Lower leg skin (tissue), 4 donors: Measurements from ENCODE around the gene TAF1D. TPM values are rescaled to one million over a fixed set of nuclear protein-coding genes. Genes with fewer than 3 reads are reported as not detected.

Experiments
- DNase-seq, 2 donors: peaks; one replicate each; pipeline ENCODE4 v3.0.0-alpha.2; 2019; ENCODE audit warnings: low spot score in 2 of 2
- H3K4me3 ChIP-seq: fragments of 200-600 bp; sonication (generic); 2 replicates; pipeline ENCODE4 v1.5.1; 2017; ENCODE audit warnings: mild to moderate bottlenecking, low read depth; ENCODE audit not compliant: poor library complexity, severe bottlenecking
- CTCF ChIP-seq, 3 donors: fragments of 450-650 bp; IDR thresholded peaks; one replicate each; pipeline ENCODE4 v1.5.1; 2016; ENCODE audit warnings: antibody characterized with exemption in 3 of 3, mild to moderate bottlenecking in 3 of 3, moderate library complexity in 2 of 3
- POLR2A ChIP-seq, 2 donors: fragments of 450-650 bp; IDR thresholded peaks; one replicate each; pipeline ENCODE4 v1.6.1; 2016 to 2017; ENCODE audit warnings: antibody characterized with exemption in 2 of 2, mild to moderate bottlenecking in 1 of 2, moderate library complexity in 1 of 2
- WGBS, 2 donors: methylation state at CpG; one replicate each; pipeline ENCODE4 v1.1.5; 2018; 5-methylcytosine and 5-hydroxymethylcytosine counted together
- intact Hi-C: fragments of 100-400 bp; cut with DNase I; formaldehyde crosslinking; loops from one replicate; pipeline ENCODE4 v1.15.0; 2023; ENCODE audit warnings: low total_unique reads
- total RNA-seq, 4 donors: library from RNA; depleted of rRNA; stranded (reverse); fragments of >200 nt; gene quantifications; one replicate each; pipeline ENCODE4 v1.1.0, GENCODE V29; 2016

The TAF1D gene
- total RNA-seq, 4 donors from 2014 or later = 45.2 to 92.5 (median 70.0) TPM

- intact Hi-C loops = no loop called here
- no peak for TF ChIP-seq CTCF (IDR thresholded peaks at IDR 0.05)
- TF ChIP-seq POLR2A (IDR thresholded peaks at IDR 0.05) = no peak
- WGBS, 2 donors = 83 to 88% methylated on average over 4 of the region's 4 CpGs
Observed at GRCh38 chr11:93732237-93732892, 8.9 kb downstream of the TAF1D start.

DNA sequence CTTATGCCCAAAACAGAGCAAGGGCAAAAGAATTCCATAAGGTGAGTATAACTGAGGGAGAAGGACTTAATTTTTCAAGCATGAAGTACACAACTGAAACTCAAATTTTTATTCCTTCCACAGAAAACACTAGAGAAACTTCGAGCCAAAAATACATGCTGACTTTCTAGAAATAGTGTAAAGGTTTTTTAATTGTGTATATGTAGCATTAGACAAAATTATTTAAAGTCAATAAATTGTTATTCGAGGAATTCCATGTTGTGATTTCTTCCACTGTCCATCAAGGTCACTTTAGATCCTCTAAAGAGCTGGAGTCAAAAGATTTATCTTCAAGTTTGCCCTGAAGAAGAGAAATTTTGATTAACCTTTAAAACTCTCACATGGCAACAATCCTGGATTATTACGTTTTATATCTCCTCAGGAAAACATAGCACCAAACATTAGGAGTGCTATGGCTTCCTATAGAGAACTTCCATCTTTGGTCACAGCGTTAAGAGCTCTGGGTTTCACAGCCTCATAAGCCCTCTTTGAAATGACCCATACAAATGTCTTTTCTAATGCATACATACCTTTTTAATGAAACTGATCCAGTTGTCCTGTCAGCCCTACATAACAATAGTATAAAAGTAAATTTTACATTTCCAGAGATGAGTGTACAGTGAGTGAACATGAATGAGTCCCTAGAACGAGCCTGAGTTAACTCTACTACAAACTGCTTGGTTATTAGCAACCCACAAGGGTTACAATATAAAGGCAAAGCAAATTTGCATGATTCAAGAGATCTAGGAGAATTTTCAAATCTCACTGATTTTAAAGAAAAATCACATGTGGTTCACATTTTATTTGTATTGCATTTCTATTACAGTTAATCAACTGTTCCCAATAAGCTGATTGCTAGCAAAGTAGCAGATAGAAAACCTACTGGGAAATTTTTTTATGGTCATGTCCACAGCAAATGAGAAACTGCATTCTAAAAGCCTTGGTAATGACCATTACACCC lies 10.9 kb downstream of the TAF1D start:
- intact Hi-C loops = no loop called here
- H3K4me3 ChIP-seq = no peak overlapping the region
- WGBS, 2 donors = 86 to 90% methylated on average over 5 of the region's 5 CpGs
- DNase-seq = no peak
- TF ChIP-seq CTCF (IDR thresholded peaks at IDR 0.05) (no peak), POLR2A (IDR thresholded peaks at IDR 0.05) (no peak)

More at GRCh38 chr11:93732237-93732892, 8.9 kb downstream of the TAF1D start:
- H3K4me3 ChIP-seq = no peak overlapping the region
- no peak for DNase-seq

GRCh38 chr11:93729129-93729616 lies 12.1 kb downstream of the TAF1D start:
- H3K4me3 ChIP-seq = no peak overlapping the region
- intact Hi-C loops = no loop called here
- no peak for TF ChIP-seq POLR2A (IDR thresholded peaks at IDR 0.05)
- TF ChIP-seq CTCF (IDR thresholded peaks at IDR 0.05) = no peak
- 93 to 95% methylated on average over 5 of the region's 5 CpGs for WGBS, 2 donors
- DNase-seq = no peak

DNA sequence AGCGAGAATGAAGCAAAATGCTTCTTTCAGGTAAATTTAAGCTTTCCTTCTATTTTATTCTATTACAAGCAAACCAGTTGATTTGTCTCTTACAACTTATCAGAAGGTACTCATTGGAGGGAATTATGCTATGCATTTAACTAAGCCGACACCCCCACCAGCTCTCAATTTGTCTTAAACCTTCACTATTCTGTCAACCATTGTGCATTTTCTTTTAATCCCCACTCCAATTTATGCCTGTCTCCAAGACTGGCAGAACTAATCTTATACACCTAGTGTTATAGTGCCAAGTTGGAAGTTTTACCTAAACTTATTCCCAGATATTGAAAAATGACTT lies 12.5 kb downstream of the TAF1D start:
- TF ChIP-seq POLR2A (IDR thresholded peaks at IDR 0.05) = no peak
- no peak for TF ChIP-seq CTCF (IDR thresholded peaks at IDR 0.05)
- no peak overlapping the region for H3K4me3 ChIP-seq
- intact Hi-C loops = no loop called here
- WGBS, 2 donors = 95 to 97% methylated on average over 2 of the region's 2 CpGs
- DNase-seq = no peak

- intact Hi-C loops = no loop called here
- H3K4me3 ChIP-seq = no peak overlapping the region
- TF ChIP-seq CTCF (IDR thresholded peaks at IDR 0.05) (no peak), POLR2A (IDR thresholded peaks at IDR 0.05) (no peak)
- WGBS, 2 donors = 55 to 56% methylated on average over 4 of the region's 4 CpGs
- no peak for DNase-seq
Observed at GRCh38 chr11:93727985-93728791, 13.1 kb downstream of the TAF1D start.
